Stimulated activated CD8-positive, alpha-beta memory T cell treated with anti-CD3 and anti-CD28 coated beads, Interleukin-4, amount 100 ng/mL, for 1 hour (primary cell): Measurements from ENCODE around the gene PC.

ENCODE experiments used
- DNase-seq, 2 donors: peaks; one replicate each; pipeline ENCODE4 v3.0.0-alpha.2; 2020; ENCODE audit warnings: low read depth in 2 of 2, low spot score in 1 of 2

PC gene

DNA sequence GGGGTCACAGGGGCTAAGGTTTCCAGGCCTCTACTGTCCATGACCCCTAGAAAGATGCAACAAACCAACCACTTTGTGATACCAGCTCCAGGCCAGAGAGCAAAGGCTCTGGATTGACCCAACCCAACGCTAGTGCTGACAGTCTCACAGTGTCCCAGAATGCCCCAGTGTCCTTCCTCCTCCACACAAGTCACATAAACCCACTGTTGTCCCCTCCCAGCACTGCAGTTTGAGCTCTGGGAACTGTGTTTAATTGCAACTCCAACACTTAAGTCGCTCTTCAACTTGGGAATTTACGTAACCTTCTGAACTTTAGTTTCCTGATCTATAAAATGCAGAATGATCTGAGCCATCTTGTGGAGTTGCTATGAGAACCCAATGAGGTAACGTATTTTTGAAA lies 47.5 kb downstream of the PC start:
- no peak for DNase-seq

DNA sequence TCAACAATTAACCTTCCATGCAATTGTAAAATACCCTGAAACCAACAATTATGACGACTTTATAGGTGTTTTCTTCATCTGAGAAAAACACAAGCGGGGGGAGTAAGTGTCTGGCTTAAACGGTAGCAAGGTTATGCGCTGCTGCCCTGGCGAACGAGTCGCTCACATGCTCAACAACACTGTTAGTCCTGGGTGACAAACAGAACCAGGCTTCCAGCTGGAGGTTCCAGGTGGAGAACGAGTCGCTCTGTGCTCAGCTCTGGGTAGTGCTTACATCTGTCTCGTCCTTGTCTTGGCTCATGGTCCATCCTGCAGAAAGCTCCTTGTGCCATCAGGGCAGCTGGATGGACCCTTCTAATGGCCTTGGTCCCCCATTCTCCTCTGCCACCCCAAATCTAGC lies 48.2 kb downstream of the PC start:
- no peak for DNase-seq

DNA sequence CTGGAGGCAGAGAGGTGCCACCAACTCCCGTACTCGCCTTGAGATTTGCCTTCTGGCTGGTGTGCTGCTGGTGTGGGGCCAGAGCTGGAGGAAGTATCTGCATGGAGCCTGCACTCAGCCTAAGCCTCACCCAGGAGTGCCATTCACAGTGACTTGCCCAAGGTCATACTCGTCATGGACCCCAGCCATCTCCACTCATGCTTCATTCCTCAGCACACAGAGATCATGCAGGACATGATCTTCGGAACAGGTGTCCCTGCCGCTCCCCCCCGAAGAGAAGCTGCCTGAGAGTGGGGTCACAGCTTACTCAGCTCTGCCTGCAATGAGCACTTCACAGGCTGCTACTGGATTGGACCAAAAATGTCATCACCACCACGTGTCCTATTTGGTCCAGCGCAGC lies 49.0 kb downstream of the PC start:
- DNase-seq = no peak

DNA sequence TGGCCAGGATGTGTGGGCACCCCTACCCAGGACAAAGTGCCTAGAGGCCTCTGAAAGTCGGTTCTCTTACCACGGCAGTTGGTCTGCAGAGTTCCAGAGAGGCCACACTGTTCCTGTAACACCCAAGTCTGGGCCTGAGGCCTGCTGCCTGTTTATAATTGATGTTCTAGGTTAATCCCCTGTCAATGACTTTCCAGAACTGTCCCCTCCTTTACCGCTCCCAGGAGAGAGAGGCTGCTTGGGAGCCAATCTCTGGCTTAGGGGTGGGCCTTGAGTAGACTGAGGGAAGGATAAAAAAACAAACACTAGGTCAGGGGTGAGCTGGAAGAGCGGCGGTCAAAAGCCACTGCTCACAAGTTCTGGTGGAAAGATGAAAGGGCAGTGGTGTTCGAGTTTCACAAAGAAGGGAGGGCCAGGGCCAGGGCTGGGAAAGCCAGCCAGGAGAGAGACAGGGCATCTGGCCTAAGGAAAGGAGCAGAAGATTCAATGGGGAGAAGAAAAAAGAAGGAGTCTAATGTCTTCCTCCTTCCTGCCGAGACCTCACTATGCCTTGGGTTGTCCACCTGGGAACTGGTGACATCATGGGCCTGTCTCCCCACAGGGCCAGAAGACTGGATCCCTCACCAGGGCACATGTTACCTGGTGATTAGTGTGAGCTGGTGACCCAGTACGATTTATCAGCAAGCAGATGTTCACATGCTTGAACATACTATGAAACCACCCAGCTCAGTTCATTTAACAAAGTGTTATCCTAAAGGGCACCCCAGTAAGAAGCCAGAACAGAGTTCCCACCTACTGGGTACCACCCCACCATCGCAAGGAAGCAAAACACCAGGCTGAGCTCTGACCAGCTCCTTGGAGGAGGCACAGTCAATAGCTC lies 50.2 kb downstream of the PC start:
- no peak for DNase-seq

DNA sequence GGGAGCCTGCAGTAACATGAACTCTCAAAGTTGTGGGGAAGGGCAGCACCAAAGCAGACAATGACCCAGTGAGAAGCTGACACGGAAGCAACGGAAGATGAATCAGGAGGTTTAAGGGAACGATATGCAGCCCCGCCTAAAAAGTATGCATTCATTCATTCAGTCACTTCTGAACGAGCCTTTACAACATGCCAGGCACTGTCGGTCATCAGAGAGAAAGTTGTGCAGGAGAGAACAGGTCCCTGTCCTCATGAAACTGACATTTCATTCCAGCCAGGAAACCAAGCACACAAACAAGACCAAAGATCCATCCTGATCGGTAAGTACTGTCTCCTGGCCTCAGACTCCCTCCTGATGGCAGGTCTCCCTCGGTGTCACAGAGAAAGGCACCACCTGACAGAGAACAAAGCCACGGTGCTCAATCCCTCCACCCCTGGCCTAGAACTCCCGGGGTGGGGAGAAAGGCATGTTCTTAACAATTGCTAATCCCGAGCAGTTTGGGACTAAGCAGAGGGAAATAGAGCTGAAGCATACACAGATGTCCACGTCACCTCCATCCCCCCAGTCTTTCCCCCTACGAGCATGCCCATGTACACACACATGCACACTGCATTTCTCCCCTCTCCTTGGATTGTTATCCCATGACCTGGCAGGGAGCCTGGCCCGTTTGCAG lies 52.0 kb downstream of the PC start:
- DNase-seq = no peak

DNA sequence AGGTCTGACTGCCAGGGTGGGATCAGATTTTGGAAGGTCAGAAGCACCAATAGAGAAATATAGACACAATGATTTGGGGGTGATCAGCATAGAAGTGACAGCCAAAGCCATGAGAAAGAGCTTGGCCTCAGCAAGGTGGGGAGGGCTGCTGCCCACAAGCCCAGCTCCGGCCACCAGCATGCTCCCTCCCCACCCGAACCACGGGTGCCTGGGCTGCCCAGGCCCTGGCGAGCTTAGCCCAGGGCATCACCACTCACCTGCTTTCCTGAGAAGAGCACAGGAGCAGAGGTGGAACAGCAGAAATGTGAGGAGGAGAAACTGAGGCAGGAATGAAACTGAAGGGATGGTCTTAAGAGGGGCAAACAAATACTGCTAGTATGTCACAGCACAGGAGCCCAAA lies 52.6 kb downstream of the PC start:
- DNase-seq = no peak

DNA sequence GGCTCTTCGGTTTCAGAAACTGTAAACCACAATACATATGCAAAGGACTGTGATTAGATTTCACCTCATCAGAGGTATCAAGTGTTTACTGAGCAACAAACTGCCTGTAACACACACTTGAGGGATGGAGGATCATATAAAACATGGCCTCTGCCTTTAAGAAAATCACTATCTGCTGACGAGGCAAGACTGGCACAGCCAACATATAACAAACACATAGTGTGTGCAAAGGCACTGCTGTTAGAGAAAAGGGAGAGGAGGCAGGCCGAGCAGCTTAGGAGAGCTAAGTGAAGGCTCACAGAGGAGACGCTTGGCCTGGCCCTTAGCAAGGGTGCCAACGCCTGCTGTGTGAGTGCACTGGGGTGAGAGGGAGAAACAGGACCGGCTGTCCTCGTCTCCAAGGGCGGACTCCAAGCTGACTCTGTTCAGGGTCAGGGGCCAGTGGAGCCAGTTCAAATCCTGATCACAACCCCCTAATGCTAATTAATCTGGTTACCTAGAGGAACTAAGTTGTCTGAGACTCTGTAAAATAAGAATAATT lies 53.1 kb downstream of the PC start:
- no peak for DNase-seq

DNA sequence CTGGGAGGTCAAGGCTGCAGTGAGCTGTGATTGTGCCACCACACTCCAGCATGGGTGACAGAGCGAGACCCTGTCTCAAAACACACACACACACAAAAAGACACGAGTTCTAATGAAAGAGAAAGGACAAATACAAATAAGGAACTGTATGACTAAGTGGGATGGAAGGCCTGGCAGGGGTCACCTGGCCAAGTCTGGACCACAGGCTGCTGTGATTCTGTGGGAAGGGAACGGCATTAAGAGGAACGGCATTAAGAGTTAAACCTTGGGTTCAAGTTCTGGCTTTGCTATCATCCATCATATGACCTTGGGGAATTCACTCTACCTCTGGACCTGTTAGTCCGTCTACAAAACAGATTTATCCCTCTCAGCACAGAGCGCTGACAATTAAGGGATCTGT lies 53.6 kb downstream of the PC start:
- no peak for DNase-seq

DNA sequence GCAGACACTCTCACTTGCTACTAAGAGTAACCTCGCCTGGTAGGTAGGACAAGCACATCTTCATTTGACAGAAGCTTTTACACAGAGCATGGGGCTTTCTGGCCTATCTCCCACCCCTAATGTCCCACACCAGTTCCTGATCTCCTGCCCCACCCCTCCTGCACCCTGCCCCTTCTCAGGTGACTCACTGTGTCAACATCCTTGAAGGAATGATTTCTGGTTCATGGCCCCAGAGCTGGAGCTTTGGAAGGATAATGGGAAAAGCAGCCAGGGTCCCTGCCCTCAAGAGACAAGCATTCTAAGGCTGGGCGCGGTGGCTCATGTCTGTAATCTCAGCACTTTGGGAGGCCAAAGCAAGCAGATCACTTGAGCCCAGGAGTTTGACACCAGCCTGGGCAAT lies 54.1 kb downstream of the PC start:
- no peak for DNase-seq

DNA sequence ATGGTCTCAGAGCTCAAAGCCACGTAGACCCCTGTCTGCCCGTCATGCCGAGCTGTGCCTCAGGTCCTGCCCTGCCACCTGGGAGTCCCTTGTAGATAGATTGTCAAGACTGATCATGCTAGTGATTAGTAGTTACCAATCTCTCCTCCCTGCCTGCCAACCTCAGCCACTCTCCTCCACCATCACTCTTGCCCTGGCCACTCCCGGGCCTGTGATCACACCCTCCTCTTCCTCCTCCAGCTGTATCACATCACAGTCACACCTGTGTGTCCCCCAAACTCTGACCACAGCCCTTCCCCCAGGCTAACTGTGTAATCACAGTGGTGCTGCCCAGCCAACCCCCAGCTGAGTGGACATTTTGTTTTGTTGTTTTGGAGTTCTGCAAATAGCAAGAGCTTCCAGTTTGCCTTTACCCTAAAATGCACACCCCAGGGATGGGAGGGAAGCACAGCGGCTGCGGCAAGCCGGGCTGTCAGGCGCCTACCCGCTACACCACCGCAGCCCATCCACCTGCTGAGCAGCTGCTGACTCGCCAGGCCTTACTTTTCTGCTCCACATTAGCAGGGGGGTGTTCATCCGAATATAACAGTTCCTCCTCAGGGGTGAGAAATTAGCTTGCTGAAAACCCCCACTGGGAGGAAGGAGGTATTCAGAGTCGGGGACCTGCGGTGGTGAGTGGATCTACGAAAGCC lies 55.6 kb downstream of the PC start:
- no peak for DNase-seq

DNA sequence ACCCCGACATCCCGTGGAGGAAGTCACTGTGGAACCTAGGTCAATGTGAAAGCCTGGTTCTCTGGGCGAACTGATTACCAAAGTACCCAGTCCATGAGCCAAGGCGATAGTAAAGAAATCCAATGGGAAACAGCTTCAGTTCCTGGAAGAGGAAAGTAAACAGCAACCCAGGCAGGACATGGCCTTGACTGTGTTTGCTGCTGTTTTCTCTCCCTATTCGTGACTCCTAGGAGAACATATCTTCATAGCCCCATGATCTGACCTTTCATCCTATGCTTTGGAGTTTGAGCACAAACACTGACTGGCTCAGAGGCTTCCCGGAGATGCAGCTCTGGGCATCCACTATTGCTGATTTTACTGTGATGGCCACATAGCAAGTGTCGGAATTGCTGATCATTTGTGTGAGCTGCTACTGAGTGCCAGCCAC lies 56.2 kb downstream of the PC start:
- no peak for DNase-seq

DNA sequence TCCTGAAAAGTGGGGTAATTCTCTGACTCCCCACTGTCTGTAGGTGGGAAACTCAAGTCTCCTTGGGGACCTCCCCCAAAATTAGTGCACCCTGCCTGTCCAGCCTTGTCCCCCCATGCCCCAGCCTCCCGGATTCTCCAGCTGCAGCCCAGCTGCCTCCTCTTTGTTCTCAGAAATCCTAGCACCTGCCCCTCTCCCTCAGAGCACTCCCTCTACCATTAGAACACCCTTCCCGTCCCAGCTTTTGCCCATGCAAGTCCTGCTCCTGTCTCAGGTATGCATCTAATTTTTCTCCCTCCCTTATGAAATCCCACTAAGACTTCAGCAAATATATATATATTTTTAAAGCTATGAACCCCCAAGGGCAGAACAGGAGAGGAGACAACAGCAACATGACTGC lies 64.0 kb downstream of the PC start:
- no peak for DNase-seq

DNA sequence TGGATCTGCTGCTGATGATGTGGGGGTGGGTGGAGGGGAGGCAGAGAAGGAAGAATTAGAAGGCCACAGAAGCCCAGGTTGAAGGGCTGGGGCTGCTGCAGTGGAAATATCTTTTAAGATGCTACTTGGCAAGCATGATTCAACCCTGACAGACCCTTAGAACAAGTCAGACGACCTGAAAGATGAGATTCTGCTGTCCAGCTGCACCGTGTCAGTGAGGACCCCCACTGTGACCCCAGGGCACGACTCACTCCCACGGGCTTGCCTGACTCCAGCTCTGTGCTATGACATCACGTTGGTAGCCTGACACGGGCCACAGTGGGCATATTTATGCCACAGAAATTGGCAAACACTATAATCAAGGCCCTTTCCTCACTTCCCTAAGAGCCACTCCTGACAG lies 65.3 kb downstream of the PC start:
- no peak for DNase-seq

DNA sequence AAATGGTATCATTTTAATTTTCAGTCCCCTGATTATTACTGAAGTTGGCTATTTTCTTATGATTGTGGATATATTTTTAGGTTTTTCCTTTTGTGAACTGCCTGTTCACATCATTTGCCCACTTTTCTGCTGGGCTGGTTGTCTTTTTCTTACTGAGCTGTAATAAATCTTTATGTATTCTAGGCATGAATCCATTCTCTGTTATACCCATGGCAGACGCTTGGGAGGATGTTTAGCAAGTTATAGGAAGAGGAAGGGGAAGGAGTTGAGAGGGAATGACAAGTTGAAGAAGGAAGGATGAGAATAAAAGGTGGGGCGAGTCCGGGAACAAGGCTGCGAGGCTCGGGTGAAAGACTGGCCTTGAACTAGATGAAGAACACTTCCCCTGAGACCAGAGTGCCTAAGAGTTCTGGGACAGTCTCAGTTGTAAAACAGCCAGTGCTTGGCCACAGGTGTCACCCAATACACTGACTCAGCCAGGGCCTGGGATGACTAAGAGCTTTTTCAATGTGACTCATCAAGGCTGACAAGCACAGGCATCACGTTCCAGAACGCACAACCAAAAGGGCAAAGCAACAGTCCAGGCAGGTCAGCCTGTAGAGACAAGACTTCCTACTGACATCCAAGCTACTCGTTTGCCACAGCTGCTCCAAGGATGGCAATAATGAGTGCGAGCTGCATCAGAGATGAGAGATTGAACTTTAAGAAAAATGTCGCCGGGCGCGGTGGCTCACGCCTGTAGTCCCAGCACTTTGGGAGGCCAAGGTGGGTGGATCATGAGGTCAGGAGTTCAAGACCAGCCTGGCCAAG lies 66.1 kb downstream of the PC start:
- no peak for DNase-seq

DNA sequence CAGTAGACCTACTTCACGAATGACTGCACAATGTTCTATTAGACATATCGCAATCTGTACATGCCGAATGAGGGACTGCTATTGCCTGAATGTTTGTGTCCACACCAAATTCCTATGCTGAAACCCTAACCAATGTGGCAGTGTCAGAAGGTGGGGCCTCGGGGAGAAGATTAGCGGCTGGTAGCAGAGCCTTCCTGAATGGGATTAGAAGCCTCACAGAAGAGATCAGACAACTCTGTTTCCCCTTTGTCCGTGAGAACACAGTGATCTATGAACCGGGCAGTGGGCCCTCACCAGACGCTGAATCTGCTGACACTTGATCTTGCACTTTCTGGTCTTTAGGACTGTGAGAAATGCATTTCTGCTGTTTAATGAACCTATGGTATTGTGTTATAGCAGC lies 68.2 kb downstream of the PC start:
- DNase-seq = no peak

DNA sequence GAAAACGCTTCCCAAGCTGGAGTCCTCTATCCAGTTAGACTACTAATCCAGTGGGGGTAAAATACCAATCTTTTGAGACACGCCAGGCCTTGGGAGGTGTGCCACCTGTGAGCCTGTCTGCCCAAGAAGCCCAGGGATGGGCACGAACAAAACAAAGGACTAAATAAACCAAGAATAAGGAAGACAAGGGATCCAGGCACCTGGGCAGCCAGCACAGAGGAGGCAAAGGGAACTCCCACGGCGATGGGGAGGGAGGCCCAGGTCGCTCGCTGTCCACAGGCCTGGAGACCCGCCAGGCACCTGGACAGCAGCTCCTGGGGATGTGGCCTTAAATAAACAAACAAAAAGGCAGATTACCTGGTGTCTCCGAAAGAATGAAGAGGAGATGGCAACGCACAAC lies 69.9 kb downstream of the PC start:
- DNase-seq = no peak

DNA sequence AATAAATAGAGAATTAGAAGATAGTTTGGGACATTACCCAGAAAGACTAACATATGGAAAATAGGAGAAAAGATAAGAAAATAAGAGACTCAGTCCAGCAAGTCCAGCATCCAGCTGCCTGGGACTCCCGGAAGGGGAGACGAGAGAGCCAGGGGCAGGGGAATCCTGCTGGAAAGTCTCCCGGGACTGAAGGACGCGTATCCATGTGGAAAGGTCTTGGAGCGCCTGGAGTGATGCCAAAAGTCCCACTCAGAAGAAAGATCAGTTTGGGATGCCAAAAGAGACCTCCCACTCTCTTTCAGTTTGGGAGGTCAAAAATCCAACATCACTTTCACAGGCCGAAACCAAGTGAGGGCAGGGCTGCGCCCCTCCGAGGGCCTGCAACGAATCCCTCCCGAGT lies 70.7 kb downstream of the PC start:
- DNase-seq = no peak

DNA sequence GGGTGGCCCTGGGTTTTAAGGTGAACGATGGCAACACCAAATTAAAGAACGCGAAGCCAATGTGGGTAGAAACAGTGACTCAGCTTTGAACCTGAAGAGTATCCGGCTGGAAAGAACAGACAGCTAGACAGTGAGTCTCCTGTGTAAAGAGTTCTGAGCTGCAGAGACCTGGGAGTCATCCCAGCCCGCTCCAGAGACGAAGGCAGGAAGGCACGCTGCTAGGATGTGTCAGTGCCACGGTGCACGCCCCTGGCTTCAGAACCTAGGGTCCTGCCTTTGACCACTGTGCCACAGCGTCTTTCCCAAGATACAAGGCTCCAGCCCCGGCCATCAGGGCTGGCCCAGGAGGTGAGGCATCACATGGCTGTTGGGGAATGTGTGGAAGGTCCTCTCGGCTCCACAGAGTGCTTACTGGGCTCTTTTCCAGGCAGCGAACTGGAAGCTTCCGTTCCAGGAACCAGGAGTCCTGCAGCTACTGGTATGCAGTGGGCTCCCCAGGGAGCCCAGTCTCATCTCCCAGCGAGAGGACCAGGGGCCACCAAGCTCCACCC lies 71.4 kb downstream of the PC start:
- DNase-seq = no peak

DNA sequence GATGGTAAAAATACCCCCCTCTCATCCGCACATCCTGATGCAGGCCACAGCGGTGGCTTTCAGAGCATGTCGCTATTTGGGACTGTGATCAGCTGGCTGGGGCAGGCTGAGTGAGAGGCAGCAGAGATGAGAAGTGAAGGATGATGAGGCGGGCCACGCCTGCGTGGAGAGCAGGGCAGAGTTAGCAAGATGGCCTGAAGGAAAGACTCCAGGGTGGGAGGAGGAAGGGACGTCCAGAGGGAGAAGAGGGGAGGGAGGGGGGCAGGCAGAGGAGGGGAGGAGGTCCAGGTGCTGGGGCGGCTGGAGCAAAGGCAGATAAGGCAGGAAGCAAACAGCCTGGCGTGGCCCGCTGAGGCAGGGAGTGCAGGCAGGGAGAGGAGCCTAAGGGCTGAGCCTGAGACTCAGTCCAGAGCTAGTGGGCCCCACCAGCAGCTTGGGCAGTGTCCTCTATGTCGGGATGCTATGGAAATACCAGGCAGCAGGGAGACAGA lies 72.2 kb downstream of the PC start:
- DNase-seq = no peak

DNA sequence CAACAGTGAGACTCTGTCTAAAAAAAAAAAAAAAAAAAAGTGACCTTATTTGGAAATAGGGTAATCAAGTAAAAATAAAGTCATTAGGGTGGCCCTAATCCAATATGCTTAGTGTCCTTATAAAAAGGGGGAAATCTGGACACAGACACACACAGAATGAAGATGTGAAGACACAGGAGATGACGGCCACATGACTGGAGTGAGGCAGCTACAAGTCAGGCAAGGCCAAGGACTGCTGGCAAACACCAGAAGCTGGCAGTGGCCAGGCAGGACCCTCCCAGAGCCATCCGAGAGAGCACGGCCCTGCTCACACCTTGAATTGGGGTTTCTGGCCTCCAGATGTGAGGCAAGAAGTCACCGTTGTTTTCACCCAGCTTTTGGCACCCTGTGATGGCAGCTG lies 72.7 kb downstream of the PC start:
- no peak for DNase-seq

DNA sequence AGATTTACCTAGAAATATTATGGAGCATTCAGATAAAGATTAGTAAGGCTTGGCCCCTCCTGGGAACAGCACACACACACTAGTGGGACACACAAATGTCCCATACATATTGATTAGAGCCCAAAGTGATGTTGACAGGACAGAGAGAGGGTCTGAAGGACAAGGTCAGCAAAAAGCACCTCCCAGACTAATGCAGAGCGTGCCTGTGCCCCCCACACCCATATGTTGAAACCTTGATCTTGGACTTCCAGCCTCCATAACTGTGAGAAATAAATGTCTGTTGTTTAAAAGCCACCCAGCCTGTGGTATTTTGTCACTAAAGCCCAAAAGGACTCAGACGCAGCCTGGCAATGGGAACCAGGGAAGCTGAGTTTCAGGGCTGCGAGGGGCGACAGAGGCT lies 73.7 kb downstream of the PC start:
- no peak for DNase-seq
